ENCODE data around the gene OTOG.

- no peak for TF ChIP-seq ZNF549 (tag by site-specific recombination; IDR thresholded peaks at IDR 0.05)
- no peak for TF ChIP-seq HOXA7 (CRISPR knock-in tag; IDR thresholded peaks at IDR 0.05; ENCODE audit: borderline replicate concordance)
- TF ChIP-seq ZNF548 (tag by site-specific recombination; IDR thresholded peaks at IDR 0.05): no peak
- no peak for TF ChIP-seq CTCF (tag by site-specific recombination; IDR thresholded peaks at IDR 0.05)
Measured at GRCh38 chr11:17547051-17547577, at the start of gene OTOG.

Data from HEK293 (cell line).